OCI-LY7 (cell line): ENCODE data around the gene KCNE3.

Source experiments
- CTCF ChIP-seq: fragments of 200-600 bp; sonication (generic); conservative IDR thresholded peaks from 2 replicates; pipeline ENCODE4 v1.5.1; 2014; ENCODE audit warnings: mild to moderate bottlenecking, antibody characterized with exemption, low read length, moderate library complexity, mixed read lengths
- EZH2phosphoT487 ChIP-seq: fragments of 200-600 bp; sonication (generic); IDR thresholded peaks from 2 replicates; pipeline ENCODE4 v1.6.1; 2018; ENCODE audit warnings: low read depth, borderline replicate concordance, mild to moderate bottlenecking, mixed run types, antibody characterized with exemption, low read length, moderate library complexity, mixed read lengths

- TF ChIP-seq CTCF: no peak
- TF ChIP-seq EZH2phosphoT487: no peak
Measured at GRCh38 chr11:74507582-74507981, 40.2 kb upstream of the KCNE3 start.
